ENCODE measurements around the gene FCRL6.

GRCh38 chr1:159854693-159855192, 52.6 kb downstream of the FCRL6 start:
- TF ChIP-seq EZH2 (IDR thresholded peaks at IDR 0.05; ENCODE audit: borderline replicate concordance, low read length) (no peak), CTCF (IDR thresholded peaks at IDR 0.05; ENCODE audit: low read length) (no peak)

Data from OCI-LY1 (cell line).